Keratinocyte (primary cell): Measurements from ENCODE around the gene ADSL. TPM values are rescaled to one million over a fixed set of nuclear protein-coding genes. Genes with fewer than 3 reads are reported as not detected.

Experiments used
- DNase-seq: peaks from one replicate; pipeline ENCODE4 v3.0.0-alpha.2; 2011; ENCODE audit warnings: low read depth, missing footprints, low spot score
- FAIRE-seq: peaks from 2 replicates; lab custom pipeline; 2011; peaks lifted over from hg19 to GRCh38; lab: Jason Lieb, UNC
- H2AFZ ChIP-seq: 2 replicates; pipeline ENCODE4 v1.6.0; 2012; ENCODE audit warnings: low read length, control low read depth, inconsistent platforms; ENCODE audit not compliant: control insufficient read depth
- H3K27ac ChIP-seq: 2 replicates; pipeline ENCODE4 v1.5.1; 2011; ENCODE audit warnings: low read length; ENCODE audit not compliant: control insufficient read depth, insufficient read depth
- H3K27me3 ChIP-seq: 3 replicates; pipeline ENCODE4 v1.6.0; 2011; ENCODE audit warnings: low read length; ENCODE audit not compliant: control insufficient read depth, insufficient read depth; ENCODE audit errors: extremely low read depth
- H3K36me3 ChIP-seq, 2 experiments: 2 replicates in 1 of 2; 3 replicates in 1 of 2; pipeline ENCODE4 v1.5.1; 2011; ENCODE audit warnings: low read length in 2 of 2, mild to moderate bottlenecking in 1 of 2; ENCODE audit not compliant: control insufficient read depth in 2 of 2, insufficient read depth in 2 of 2; ENCODE audit errors: extremely low read depth in 1 of 2
- H3K4me1 ChIP-seq: 3 replicates; pipeline ENCODE4 v1.5.1; 2011; ENCODE audit warnings: low read length; ENCODE audit not compliant: control insufficient read depth, insufficient read depth; ENCODE audit errors: extremely low read depth
- H3K4me2 ChIP-seq: 3 replicates; pipeline ENCODE4 v1.6.0; 2011; ENCODE audit warnings: low read depth, low read length; ENCODE audit not compliant: control insufficient read depth, insufficient read depth; ENCODE audit errors: extremely low read depth
- H3K4me3 ChIP-seq, 3 experiments: fragments of 200-600 bp in 1 of 3; sonication (generic) in 1 of 3; 2 replicates in 2 of 3; 3 replicates in 1 of 3; pipeline ENCODE4 v1.5.1; 2011 to 2016; ENCODE audit warnings: low read length in 3 of 3, mild to moderate bottlenecking in 3 of 3, control low read depth in 2 of 3, inconsistent platforms in 1 of 3, low read depth in 1 of 3, mixed read lengths in 1 of 3, mixed run types in 1 of 3, moderate library complexity in 1 of 3; ENCODE audit not compliant: control insufficient read depth in 2 of 3, insufficient read depth in 2 of 3; ENCODE audit errors: extremely low read depth in 1 of 3
- H3K79me2 ChIP-seq: 2 replicates; pipeline ENCODE4 v1.6.0; 2012; ENCODE audit warnings: low read length; ENCODE audit not compliant: control insufficient read depth, insufficient read depth
- H3K9ac ChIP-seq: 3 replicates; pipeline ENCODE4 v1.6.0; 2011; ENCODE audit warnings: low read length; ENCODE audit not compliant: control insufficient read depth, insufficient read depth; ENCODE audit errors: extremely low read depth
- H3K9me1 ChIP-seq: 3 replicates; pipeline ENCODE4 v1.6.0; 2011; ENCODE audit warnings: low read length; ENCODE audit not compliant: control insufficient read depth, insufficient read depth; ENCODE audit errors: extremely low read depth
- H3K9me3 ChIP-seq: 2 replicates; pipeline ENCODE4 v1.5.1; 2012; ENCODE audit warnings: low read depth, low read length; ENCODE audit not compliant: control insufficient read depth
- H4K20me1 ChIP-seq: 3 replicates; pipeline ENCODE4 v1.6.0; 2011; ENCODE audit warnings: low read length; ENCODE audit not compliant: control insufficient read depth, insufficient read depth; ENCODE audit errors: extremely low read depth
- CTCF ChIP-seq, 3 experiments: IDR thresholded peaks in 1 of 3; conservative IDR thresholded peaks in 1 of 3; optimal IDR thresholded peaks in 1 of 3; 2 replicates in 2 of 3; 3 replicates in 1 of 3; pipeline versions ENCODE3 to v1.5.1; 2011; ENCODE audit warnings: low read length in 3 of 3, mild to moderate bottlenecking in 3 of 3, moderate library complexity in 2 of 3, control low read depth in 1 of 3, inconsistent platforms in 1 of 3; ENCODE audit not compliant: insufficient read depth in 2 of 3; ENCODE audit errors: extremely low read depth in 1 of 3
- EZH2 ChIP-seq: IDR thresholded peaks from one replicate; pipeline ENCODE4 v1.6.1; 2012; ENCODE audit warnings: inconsistent platforms, mild to moderate bottlenecking, low read length, moderate library complexity
- dilution Hi-C: fragments of 300-500 bp; cut with MboI; formaldehyde crosslinking; loops from one replicate; pipeline ENCODE4 v1.7.0; 2020; ENCODE audit warnings: low sequenced_read_pairs; ENCODE audit not compliant: extremely low pct_ligation_motif_present
- polyA plus RNA-seq, 5 experiments: library from polyadenylated mRNA; depleted of rRNA in 3 of 5; stranded (reverse) in 3 of 5; stranded (forward) in 1 of 5; unstranded in 1 of 5; fragments of >200 nt; gene quantifications; 1 replicate in 1 of 5; 2 replicates in 3 of 5; 3 replicates in 1 of 5; pipeline versions ENCODE4 v1.2.1 to v1.2.3, GENCODE V29; 2011 to 2012; ENCODE audit warnings: missing spikeins in 2 of 5, low read depth in 1 of 5, low replicate concordance in 1 of 5

Gene ADSL
- polyA plus RNA-seq, 1 donor (not counting 4 experiments of a cell fraction or from before 2014, with no cell fraction given): 96.1 TPM

GRCh38 chr22:40432625-40433024 is 86.3 kb downstream of the ADSL start:
- H4K20me1 ChIP-seq: no peaks in the 10 kb centered on the region
- dilution Hi-C loops: no loop called here
- DNase-seq: no peak

GRCh38 chr22:40433416-40434090 is 87.3 kb downstream of the ADSL start:
- dilution Hi-C loops: no loop called here
- H3K27me3 ChIP-seq: no peaks in the 10 kb centered on the region
- no peaks in the 10 kb centered on the region for H3K9me1 ChIP-seq
- no peak overlapping the region for H3K4me3 ChIP-seq
- TF ChIP-seq CTCF (optimal IDR thresholded peaks at IDR 0.05 in 1 of 3, IDR thresholded peaks at IDR 0.05 in 1 of 3, conservative IDR thresholded peaks at IDR 0.05 in 1 of 3; ENCODE audit: extremely low read depth in 1 of 3, insufficient read depth in 2 of 3, low read length in 3 of 3) (no peak), EZH2 (no peak)
- H3K4me2 ChIP-seq: no peak overlapping the region
- H3K4me1 ChIP-seq: no peaks in the 10 kb centered on the region
- H4K20me1 ChIP-seq: no peaks in the 10 kb centered on the region
- peaks cover 17% of the 10 kb centered on the region for H3K79me2 ChIP-seq
- no peak overlapping the region for H2AFZ ChIP-seq
- no peak for DNase-seq
- no peak overlapping the region for H3K9ac ChIP-seq
- H3K27ac ChIP-seq: no peak overlapping the region
- no peaks in the 10 kb centered on the region for H3K9me3 ChIP-seq
- FAIRE-seq: no peak
- peaks cover 20 to 37% of the 10 kb centered on the region in 2 experiments for H3K36me3 ChIP-seq

More at GRCh38 chr22:40432625-40433024, 86.3 kb downstream of the ADSL start:
- no peaks in the 10 kb centered on the region for H3K9me1 ChIP-seq
- H3K9me3 ChIP-seq: no peaks in the 10 kb centered on the region
- H3K79me2 ChIP-seq: peaks cover 10% of the 10 kb centered on the region
- H3K27ac ChIP-seq: no peak overlapping the region
- no peak overlapping the region for H2AFZ ChIP-seq
- H3K9ac ChIP-seq: no peak overlapping the region
- no peaks in the 10 kb centered on the region for H3K27me3 ChIP-seq
- no peak for FAIRE-seq
- peaks cover 27 to 42% of the 10 kb centered on the region in 2 experiments for H3K36me3 ChIP-seq
- H3K4me3 ChIP-seq: no peak overlapping the region
- no peak overlapping the region for H3K4me2 ChIP-seq
- no peaks in the 10 kb centered on the region for H3K4me1 ChIP-seq
- TF ChIP-seq EZH2: no peak
- TF ChIP-seq CTCF (optimal IDR thresholded peaks at IDR 0.05 in 1 of 3, IDR thresholded peaks at IDR 0.05 in 1 of 3, conservative IDR thresholded peaks at IDR 0.05 in 1 of 3; ENCODE audit: extremely low read depth in 1 of 3, insufficient read depth in 2 of 3, low read length in 3 of 3): no peak
